GM12873 (cell line): ENCODE results near the gene MEOX1.
A peak's percentile ranks its signal among the peaks of the same experiment; 100 is the strongest.

ENCODE experiments used
- TF ChIP-seq, protein P1 (sequence below): IDR thresholded peaks from 2 replicates; pipeline ENCODE4 v1.5.1; 2012; ENCODE audit warnings: low read depth, mild to moderate bottlenecking, moderate library complexity, low read length, control low read depth; ENCODE audit not compliant: insufficient read depth; ENCODE audit errors: missing control alignments

Gene MEOX1

DNA sequence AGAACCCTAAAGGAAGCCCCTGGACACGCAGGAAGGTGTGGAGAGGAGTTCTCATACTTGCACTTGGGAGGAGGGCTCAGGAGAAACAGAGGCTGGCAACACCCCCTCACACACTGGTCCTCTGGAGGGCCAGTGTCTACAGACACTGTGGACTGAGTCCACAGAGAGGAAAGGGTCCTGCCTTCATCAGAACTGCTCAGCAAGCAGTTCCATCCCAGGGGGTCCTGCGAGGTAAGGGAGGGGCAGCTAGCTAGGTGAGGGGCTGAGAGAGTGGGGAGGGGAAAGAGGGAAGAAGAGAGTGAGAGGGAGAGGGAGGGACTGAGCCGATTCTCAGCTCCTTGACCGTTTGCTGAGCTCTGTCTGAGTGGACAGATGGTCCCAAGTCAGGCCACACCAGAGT lies 17.7 kb upstream of the MEOX1 start:
- TF ChIP-seq, protein P1, sequence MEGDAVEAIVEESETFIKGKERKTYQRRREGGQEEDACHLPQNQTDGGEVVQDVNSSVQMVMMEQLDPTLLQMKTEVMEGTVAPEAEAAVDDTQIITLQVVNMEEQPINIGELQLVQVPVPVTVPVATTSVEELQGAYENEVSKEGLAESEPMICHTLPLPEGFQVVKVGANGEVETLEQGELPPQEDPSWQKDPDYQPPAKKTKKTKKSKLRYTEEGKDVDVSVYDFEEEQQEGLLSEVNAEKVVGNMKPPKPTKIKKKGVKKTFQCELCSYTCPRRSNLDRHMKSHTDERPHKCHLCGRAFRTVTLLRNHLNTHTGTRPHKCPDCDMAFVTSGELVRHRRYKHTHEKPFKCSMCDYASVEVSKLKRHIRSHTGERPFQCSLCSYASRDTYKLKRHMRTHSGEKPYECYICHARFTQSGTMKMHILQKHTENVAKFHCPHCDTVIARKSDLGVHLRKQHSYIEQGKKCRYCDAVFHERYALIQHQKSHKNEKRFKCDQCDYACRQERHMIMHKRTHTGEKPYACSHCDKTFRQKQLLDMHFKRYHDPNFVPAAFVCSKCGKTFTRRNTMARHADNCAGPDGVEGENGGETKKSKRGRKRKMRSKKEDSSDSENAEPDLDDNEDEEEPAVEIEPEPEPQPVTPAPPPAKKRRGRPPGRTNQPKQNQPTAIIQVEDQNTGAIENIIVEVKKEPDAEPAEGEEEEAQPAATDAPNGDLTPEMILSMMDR, result no peak

DNA sequence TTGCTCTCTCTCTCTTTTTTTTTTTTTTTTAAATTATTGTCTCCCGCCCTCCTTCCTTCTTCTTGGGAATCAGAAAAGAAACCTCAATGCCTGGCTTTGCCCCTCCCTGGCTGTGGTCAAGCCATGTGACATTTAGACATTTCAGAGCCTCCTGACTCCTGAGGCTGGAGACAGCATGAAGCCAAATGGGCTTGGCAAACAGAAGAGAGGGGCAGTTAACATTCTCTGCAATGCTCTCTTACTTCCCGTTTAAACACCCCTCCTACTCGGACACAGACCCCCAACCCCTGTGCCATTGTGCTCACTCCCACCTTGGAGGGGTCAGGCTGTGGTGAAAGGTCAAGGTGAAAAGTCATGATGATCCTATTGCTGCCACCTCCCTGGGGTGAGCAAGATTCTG lies 14.7 kb upstream of the MEOX1 start:
- TF ChIP-seq, protein P1, result no peak

DNA sequence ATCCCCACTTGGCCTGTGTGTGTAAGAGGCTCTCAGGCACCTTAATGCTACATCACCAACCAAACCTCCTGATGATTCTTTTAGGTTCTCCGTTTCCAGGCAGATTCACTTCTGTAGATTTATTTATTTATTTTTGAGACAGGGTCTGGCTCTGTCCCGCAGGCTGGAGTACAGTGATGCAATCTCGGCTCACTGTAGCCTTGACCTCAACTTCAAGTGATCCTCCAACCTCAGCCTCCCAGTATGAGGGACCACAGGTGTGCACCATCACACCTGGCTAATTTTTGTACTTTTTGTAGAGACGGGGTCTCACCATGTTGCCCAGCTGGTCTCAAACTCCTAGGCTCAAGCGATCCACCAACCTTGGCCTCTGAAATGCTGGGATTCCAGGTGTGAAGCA lies 12.7 kb upstream of the MEOX1 start:
- TF ChIP-seq, protein P1, result no peak

DNA sequence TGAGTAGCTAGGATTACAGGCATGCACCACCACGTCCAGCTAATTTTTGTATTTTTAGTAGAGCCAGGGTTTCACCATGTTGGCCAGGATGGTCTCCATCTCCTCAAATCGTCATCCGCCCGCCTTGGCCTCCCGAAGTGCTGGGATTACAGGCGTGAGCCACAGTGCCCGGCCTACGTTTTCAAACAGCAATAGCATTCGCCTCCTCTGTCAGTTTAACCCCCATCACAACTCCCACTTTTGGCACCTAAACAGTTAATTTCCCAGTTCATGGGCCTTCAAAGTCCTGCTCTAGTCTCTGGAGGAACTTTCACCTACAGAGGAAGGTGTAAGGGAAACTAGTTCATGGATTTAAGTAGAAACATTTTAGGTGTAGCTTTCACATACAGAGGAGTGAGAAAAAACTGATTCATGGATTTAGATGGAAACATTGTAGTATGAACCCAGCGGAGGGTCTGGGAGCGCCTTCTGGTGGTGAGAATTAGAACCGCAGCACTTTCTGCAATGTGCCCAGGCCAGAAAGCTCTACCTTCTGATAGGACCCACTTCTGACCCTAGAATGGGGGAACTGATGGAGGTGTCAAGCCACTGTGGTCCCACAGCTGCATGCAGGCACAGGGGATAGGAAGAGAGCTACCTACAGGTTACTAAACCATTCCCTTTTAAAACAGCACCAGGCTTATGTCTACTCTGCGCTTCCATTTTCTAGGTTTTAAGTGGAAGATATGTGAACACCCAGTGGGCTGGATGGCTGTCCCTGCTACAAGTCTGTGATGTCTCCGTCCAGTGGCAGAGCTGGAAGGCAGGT lies 12.0 kb upstream of the MEOX1 start:
- TF ChIP-seq, protein P1, result peak; percentile 93

DNA sequence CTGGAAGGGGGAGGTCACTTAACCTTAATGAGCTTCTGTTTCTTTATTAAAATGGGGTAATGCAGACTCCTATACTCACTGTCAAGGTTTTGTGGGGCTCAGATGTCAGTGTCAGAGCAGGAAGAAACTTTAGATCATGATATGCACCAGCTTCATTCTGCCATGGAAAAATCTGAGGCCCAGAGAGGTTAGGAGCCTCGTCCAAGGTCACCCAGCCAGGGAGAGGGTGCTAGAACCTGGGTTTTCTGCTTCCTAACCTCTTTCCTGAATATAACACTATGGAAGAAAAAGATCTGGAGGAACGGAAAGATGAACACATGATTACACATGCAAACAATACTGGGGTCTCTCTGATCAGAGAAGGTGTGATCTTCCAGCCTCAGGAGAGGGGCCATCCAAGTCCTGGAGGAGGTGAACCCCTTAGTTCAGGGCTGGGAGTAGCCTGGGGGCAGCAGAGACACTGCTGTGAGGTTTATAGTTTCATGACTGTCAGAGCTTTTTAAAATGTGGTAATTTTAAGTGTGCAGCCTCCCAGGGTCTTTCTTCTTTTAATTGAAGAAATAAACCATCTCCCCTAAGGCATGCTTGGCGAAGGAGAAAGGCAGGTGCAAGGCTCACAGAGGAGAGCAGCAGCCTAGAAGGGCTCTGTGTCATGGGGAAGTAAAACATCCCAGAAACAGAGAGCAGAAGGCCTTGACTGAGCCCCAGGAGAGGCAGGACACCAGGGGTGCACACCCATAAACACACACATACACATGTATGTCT lies 10.2 kb upstream of the MEOX1 start:
- TF ChIP-seq, protein P1, result no peak

DNA sequence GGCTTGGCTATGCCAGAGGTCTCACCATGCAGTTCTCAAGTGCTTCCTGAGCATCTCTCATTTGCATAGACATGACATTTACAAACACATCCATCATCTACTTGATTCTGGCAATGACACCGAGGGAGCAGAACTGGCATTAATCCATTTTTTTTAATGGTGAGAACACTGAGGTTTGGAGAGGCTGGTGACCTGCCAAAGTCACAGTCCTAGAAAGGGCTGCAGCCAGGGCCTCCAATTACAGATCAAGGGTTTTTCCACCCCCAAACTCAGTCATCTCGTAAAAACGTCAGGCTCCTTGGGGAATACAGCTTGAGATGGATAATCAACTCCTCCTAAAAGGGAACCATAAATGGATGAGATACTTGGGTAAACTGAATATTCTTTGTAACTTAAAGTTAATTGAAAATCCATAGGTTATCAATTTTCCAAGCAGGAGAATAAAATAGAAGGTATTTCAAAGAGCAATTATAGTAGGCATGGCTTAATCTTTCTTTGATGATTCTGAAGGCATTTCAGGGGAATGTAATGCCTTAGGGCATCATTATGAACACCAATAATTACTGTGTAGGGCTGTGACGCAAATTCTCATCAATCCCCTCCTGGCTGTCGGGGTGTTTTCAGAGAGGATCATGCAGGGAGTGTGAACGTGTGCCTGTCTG lies 9.4 kb upstream of the MEOX1 start:
- TF ChIP-seq, protein P1, result no peak

DNA sequence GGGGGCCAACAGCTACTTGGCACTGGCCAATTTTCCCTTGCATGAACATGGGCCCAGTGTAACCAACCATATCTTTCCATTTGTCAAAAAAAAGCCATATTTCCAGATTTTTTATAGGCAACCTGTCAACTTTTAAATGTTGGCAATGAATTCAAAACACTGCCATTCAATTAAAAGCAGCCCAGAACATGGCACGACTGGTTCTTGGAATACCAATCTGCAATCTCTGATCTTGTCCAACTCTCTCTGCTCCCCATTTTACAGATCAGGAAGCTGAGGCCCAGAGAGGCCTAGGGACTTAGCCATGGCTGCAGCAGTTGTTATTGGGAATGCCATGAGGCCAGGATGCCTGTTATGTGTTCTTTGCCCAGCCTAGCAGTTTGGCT lies 8.9 kb upstream of the MEOX1 start:
- TF ChIP-seq, protein P1, result no peak
